DND-41 (cell line): Measurements from ENCODE around the gene GJE1.
A peak's percentile ranks its signal among the peaks of the same experiment; 100 is the strongest.

Experiments used
- ATAC-seq: fragments of 200-7000 bp; cut with Tn5 transposase; 3 replicates; pipeline ENCODE4 v1.9.1; 2021; ENCODE audit warnings: low read depth; ENCODE audit not compliant: insufficient read depth
- DNase-seq: peaks from one replicate; pipeline ENCODE4 v3.0.0-alpha.2; 2020
- H2AFZ ChIP-seq: 2 replicates; pipeline ENCODE4 v1.6.0; 2012; ENCODE audit warnings: low read depth, low read length
- H3K27ac ChIP-seq: 2 replicates; pipeline ENCODE4 v1.5.1; 2012; ENCODE audit warnings: low read length, inconsistent platforms
- H3K27me3 ChIP-seq: fragments of 200-600 bp; sonication (generic); 2 replicates; pipeline ENCODE4 v1.6.0; 2012; ENCODE audit warnings: low read length, mild to moderate bottlenecking, inconsistent platforms; ENCODE audit not compliant: insufficient read depth, poor library complexity
- H3K36me3 ChIP-seq: 2 replicates; pipeline ENCODE4 v1.5.1; 2012; ENCODE audit warnings: low read length, inconsistent platforms; ENCODE audit not compliant: insufficient read depth
- H3K4me1 ChIP-seq: 2 replicates; pipeline ENCODE4 v1.5.1; 2012; ENCODE audit warnings: mild to moderate bottlenecking, low read length; ENCODE audit not compliant: insufficient read depth
- H3K4me2 ChIP-seq: 2 replicates; pipeline ENCODE4 v1.6.0; 2012; ENCODE audit warnings: mild to moderate bottlenecking, moderate library complexity, low read length, inconsistent platforms; ENCODE audit not compliant: insufficient read depth
- H3K4me3 ChIP-seq, 2 experiments: fragments of 200-600 bp in 1 of 2; shearing (Covaris generic) in 1 of 2; 2 replicates each; pipeline ENCODE4 v1.5.1; 2012 to 2016; ENCODE audit warnings: inconsistent platforms in 2 of 2, low read length in 2 of 2, mild to moderate bottlenecking in 2 of 2, low read depth in 1 of 2, moderate library complexity in 1 of 2
- H3K79me2 ChIP-seq: 2 replicates; pipeline ENCODE4 v1.6.0; 2012; ENCODE audit warnings: low read length, inconsistent platforms; ENCODE audit not compliant: insufficient read depth
- H3K9ac ChIP-seq: 2 replicates; pipeline ENCODE4 v1.6.0; 2012; ENCODE audit warnings: low read depth, mild to moderate bottlenecking, inconsistent platforms, low read length, moderate library complexity
- H3K9me3 ChIP-seq: 2 replicates; pipeline ENCODE4 v1.5.1; 2012; ENCODE audit warnings: low read length, moderate library complexity, mild to moderate bottlenecking, inconsistent platforms; ENCODE audit not compliant: insufficient read depth, severe bottlenecking
- H4K20me1 ChIP-seq: 2 replicates; pipeline ENCODE4 v1.6.0; 2012; ENCODE audit warnings: low read length; ENCODE audit not compliant: insufficient read depth
- EZH2 ChIP-seq: IDR thresholded peaks from 3 replicates; pipeline ENCODE4 v1.6.1; 2012; ENCODE audit warnings: borderline replicate concordance, low read depth, mild to moderate bottlenecking, moderate library complexity, low read length, inconsistent platforms; ENCODE audit not compliant: severe bottlenecking
- TF ChIP-seq, protein P1 (sequence below): IDR thresholded peaks from 2 replicates; pipeline ENCODE4 v1.5.1; 2012; ENCODE audit warnings: borderline replicate concordance, low read length, moderate library complexity, mild to moderate bottlenecking; ENCODE audit not compliant: poor library complexity, severe bottlenecking; ENCODE audit errors: extremely low read depth

GJE1 gene

GRCh38 chr6:142112451-142113061, 20.2 kb upstream of the GJE1 start:
- Histone ChIP-seq H4K20me1 (no peaks in the 10 kb centered on the region), H3K9me3 (no peaks in the 10 kb centered on the region), H2AFZ (no peak overlapping the region), H3K79me2 (no peaks in the 10 kb centered on the region), H3K4me1 (no peaks in the 10 kb centered on the region), H3K4me3 (no peak overlapping the region), H3K9ac (no peak overlapping the region), H3K27ac (no peak overlapping the region), H3K4me2 (no peak overlapping the region), H3K36me3 (no peaks in the 10 kb centered on the region), H3K27me3 (no peaks in the 10 kb centered on the region)
- TF ChIP-seq, protein P1, sequence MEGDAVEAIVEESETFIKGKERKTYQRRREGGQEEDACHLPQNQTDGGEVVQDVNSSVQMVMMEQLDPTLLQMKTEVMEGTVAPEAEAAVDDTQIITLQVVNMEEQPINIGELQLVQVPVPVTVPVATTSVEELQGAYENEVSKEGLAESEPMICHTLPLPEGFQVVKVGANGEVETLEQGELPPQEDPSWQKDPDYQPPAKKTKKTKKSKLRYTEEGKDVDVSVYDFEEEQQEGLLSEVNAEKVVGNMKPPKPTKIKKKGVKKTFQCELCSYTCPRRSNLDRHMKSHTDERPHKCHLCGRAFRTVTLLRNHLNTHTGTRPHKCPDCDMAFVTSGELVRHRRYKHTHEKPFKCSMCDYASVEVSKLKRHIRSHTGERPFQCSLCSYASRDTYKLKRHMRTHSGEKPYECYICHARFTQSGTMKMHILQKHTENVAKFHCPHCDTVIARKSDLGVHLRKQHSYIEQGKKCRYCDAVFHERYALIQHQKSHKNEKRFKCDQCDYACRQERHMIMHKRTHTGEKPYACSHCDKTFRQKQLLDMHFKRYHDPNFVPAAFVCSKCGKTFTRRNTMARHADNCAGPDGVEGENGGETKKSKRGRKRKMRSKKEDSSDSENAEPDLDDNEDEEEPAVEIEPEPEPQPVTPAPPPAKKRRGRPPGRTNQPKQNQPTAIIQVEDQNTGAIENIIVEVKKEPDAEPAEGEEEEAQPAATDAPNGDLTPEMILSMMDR = peak; percentile 83
- no peak for TF ChIP-seq EZH2
- DNase-seq = peak; percentile 73
- ATAC-seq = peak; percentile 45; the same call in 2 of the 3 replicates

GRCh38 chr6:142117366-142117765, 15.4 kb upstream of the GJE1 start:
- no peak for TF ChIP-seq EZH2
- TF ChIP-seq, protein P1 = no peak
- Histone ChIP-seq H4K20me1 (no peaks in the 10 kb centered on the region), H2AFZ (no peak overlapping the region), H3K36me3 (no peaks in the 10 kb centered on the region), H3K9me3 (no peaks in the 10 kb centered on the region), H3K4me2 (no peak overlapping the region), H3K79me2 (no peaks in the 10 kb centered on the region), H3K27ac (no peak overlapping the region), H3K4me1 (no peaks in the 10 kb centered on the region), H3K27me3 (no peaks in the 10 kb centered on the region), H3K4me3 (no peak overlapping the region), H3K9ac (no peak overlapping the region)
- ATAC-seq = no peak
- no peak for DNase-seq

- DNase-seq = no peak
- no peaks in the 10 kb centered on the region for H3K27me3 ChIP-seq
- H3K79me2 ChIP-seq = no peaks in the 10 kb centered on the region
- no peak overlapping the region for H3K4me2 ChIP-seq
- no peak overlapping the region for H3K27ac ChIP-seq
- H2AFZ ChIP-seq = no peak overlapping the region
- no peak overlapping the region for H3K4me3 ChIP-seq
- no peaks in the 10 kb centered on the region for H3K36me3 ChIP-seq
- no peaks in the 10 kb centered on the region for H3K4me1 ChIP-seq
- no peak for ATAC-seq
- no peaks in the 10 kb centered on the region for H4K20me1 ChIP-seq
- no peak overlapping the region for H3K9ac ChIP-seq
- TF ChIP-seq, protein P1 = no peak
- TF ChIP-seq EZH2 = no peak
- H3K9me3 ChIP-seq = no peaks in the 10 kb centered on the region
Measured at GRCh38 chr6:142118328-142118727, 14.4 kb upstream of the GJE1 start.

GRCh38 chr6:142118925-142119324, 13.8 kb upstream of the GJE1 start:
- Histone ChIP-seq H3K4me1 (no peaks in the 10 kb centered on the region), H4K20me1 (no peaks in the 10 kb centered on the region), H3K27me3 (no peaks in the 10 kb centered on the region), H3K27ac (no peak overlapping the region), H3K79me2 (no peaks in the 10 kb centered on the region), H3K9me3 (no peaks in the 10 kb centered on the region), H3K9ac (no peak overlapping the region), H3K4me3 (no peak overlapping the region), H3K36me3 (no peaks in the 10 kb centered on the region), H3K4me2 (no peak overlapping the region), H2AFZ (no peak overlapping the region)
- no peak for DNase-seq
- TF ChIP-seq, protein P1 = no peak
- no peak for TF ChIP-seq EZH2
- no peak for ATAC-seq
